Measurements from ENCODE around the gene UXT. TPM values are rescaled to one million over a fixed set of nuclear protein-coding genes. Genes with fewer than 3 reads are reported as not detected.

Gene UXT
- total RNA-seq, 1 donor from 2014 or later: 93.7 TPM

DNA sequence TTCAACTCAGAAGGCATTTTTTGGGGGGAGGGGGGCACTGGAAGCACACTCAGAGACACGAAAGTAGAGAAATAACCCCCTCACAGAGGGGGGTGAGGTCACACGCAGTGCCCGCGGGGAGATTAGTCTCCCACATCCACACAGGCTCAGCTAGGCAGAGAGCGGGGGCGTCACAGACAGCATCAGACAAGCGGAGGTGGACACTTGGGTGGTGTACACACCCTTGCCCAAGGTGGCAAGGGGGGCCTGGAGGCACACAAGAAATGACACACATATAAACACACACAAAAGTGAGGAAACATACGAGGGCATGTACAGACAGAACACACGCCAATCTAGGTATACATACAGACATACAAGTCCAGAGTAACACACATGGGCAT, 38.7 kb downstream of the UXT start:
- Mint-ChIP-seq H3K36me3 (ENCODE audit: low read depth) (peaks cover 2% of the 10 kb centered on the region), H3K4me3 (no peak overlapping the region), H3K27me3 (ENCODE audit: low read depth) (peaks cover 49% of the 10 kb centered on the region), H3K9me3 (no peaks in the 10 kb centered on the region), H3K4me1 (peaks cover 11% of the 10 kb centered on the region), H3K27ac (ENCODE audit: unreplicated experiment) (no peak overlapping the region)
- no peak for TF ChIP-seq CTCF (conservative IDR thresholded peaks at IDR 0.05)
- DNase-seq (ENCODE audit: low read depth, low spot score): no peak

DNA sequence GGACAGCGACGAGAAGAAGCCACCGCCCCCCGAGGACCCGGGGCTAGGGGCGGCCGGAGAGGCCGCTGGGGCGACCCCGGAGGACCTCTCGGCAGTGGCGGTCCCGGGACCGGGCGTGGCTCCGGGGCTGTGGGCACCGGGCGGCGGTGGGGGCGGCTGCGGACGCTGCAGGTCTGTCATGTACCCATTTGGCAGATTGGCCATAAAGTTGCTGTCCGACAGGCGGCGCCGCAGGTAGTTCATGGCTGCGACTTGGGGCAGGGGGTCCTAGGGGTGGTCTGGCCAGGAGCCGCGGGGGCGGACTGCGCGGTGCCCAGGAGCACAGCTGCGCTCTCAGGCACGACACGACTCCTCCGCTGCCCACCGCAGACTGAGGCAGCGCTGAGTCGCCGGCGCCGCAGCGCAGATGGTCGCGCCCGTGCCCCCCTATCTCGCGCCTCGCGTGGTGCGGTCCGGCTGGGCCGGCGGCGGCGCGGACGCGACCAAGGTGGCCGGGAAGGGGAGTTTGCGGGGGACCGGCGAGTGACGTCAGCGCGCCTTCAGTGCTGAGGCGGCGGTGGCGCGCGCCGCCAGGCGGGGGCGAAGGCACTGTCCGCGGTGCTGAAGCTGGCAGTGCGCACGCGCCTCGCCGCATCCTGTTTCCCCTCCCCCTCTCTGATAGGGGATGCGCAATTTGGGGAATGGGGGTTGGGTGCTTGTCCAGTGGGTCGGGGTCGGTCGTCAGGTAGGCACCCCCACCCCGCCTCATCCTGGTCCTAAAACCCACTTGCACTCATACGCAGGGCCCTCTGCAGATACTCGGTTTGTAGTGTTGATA, 39.3 kb downstream of the UXT start, which contains the start of gene SYN1:
Gene SYN1, minus strand, starts transcription at position 372 of the 817 bp plus-strand sequence. Its CDS starts 129 bp downstream, at position 243.
- DNase-seq (ENCODE audit: low read depth, low spot score): peak; percentile 70
- TF ChIP-seq CTCF (conservative IDR thresholded peaks at IDR 0.05): no peak
- Mint-ChIP-seq H3K4me1 (peaks cover 11% of the 10 kb centered on the region), H3K9me3 (no peaks in the 10 kb centered on the region), H3K27ac (ENCODE audit: unreplicated experiment) (no peak within 1 kb of the TSS), H3K36me3 (ENCODE audit: low read depth) (no peaks in the 10 kb centered on the region), H3K4me3 (peak within 1 kb of the TSS; percentile 58), H3K27me3 (ENCODE audit: low read depth) (peaks cover 49% of the 10 kb centered on the region)

DNA sequence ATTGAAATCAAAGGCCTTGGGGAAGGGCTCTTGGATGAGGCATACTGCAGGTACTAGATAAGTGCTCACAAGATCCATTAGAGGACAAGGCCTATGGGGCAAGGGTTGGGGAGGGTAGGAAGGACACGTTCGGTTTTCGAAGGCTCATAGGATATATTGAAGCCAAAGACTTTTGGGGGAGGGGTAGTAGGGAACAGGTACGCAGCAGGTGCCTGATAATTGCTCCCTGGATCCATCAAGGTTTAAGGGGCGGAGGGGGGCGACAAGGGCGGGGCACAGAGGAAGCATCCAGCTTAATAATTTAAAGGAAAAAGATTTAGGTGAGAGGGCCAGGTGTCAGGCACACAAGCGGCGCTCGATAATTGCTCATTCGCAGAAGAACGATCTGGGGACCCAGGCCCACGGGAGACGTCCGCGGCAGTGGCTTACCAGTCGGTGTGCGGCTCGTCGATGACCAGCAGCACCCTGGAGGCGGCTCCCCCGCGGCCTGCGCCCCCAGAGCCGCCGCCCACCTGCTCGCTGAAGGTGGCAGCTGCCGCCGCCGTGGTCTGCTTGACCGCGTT, 40.0 kb downstream of the UXT start:
- no peak for TF ChIP-seq CTCF (conservative IDR thresholded peaks at IDR 0.05)
- Mint-ChIP-seq H3K4me3 (peak overlapping the region; percentile 58), H3K27ac (ENCODE audit: unreplicated experiment) (no peak overlapping the region), H3K36me3 (ENCODE audit: low read depth) (no peaks in the 10 kb centered on the region), H3K27me3 (ENCODE audit: low read depth) (peaks cover 49% of the 10 kb centered on the region), H3K4me1 (peaks cover 9% of the 10 kb centered on the region), H3K9me3 (no peaks in the 10 kb centered on the region)
- no peak for DNase-seq (ENCODE audit: low read depth, low spot score)

- Mint-ChIP-seq H3K4me3 (no peak overlapping the region), H3K9me3 (peaks cover 6% of the 10 kb centered on the region), H3K4me1 (no peaks in the 10 kb centered on the region), H3K27me3 (ENCODE audit: low read depth) (peaks cover 17% of the 10 kb centered on the region), H3K36me3 (ENCODE audit: low read depth) (no peaks in the 10 kb centered on the region), H3K27ac (ENCODE audit: unreplicated experiment) (no peak overlapping the region)
- no peak for DNase-seq (ENCODE audit: low read depth, low spot score)
- no peak for TF ChIP-seq CTCF (conservative IDR thresholded peaks at IDR 0.05)
Observed at GRCh38 chrX:47614618-47615017, 44.4 kb downstream of the UXT start.

DNA sequence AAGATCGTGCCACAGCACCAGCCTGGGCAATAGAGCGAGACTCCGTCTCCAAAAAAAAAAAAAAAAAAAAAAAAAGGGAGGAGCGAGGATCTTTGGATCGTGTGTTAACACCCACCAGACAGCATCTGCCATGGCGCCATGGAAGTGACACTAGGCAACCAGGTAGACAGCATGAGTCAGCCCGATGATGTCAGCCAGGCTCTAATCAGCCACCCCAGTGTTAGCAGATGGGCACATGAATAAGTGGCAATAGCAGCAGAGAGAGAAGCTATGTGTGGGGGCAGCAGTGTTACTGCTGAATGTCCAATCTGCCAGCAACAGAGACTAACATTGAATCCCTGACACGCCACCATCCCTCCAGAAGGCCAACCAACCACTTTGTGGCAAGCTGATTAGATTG, 45.9 kb downstream of the UXT start:
- Mint-ChIP-seq H3K27me3 (ENCODE audit: low read depth) (peaks cover 10% of the 10 kb centered on the region), H3K9me3 (peaks cover 6% of the 10 kb centered on the region), H3K4me3 (no peak overlapping the region), H3K27ac (ENCODE audit: unreplicated experiment) (peak overlapping the region; percentile 43), H3K36me3 (ENCODE audit: low read depth) (no peaks in the 10 kb centered on the region), H3K4me1 (peaks cover 10% of the 10 kb centered on the region)
- no peak for DNase-seq (ENCODE audit: low read depth, low spot score)
- TF ChIP-seq CTCF (conservative IDR thresholded peaks at IDR 0.05): no peak
